Measurements from ENCODE around the gene CALN1. TPM values are rescaled to one million over a fixed set of nuclear protein-coding genes. Genes with fewer than 3 reads are reported as not detected.

The CALN1 gene
- total and polyA plus RNA-seq, 2 of the 8 experiments (the other 6 are each of a cell fraction or from before 2014, with no cell fraction given), result 6.4 to 15.2 TPM

- TF ChIP-seq CTBP2 (IDR thresholded peaks at IDR 0.05; ENCODE audit: borderline replicate concordance, insufficient read depth, insufficient read length, low read length) (no peak), KDM5A (IDR thresholded peaks at IDR 0.05; ENCODE audit: low read length) (no peak)
- POLR2A ChIA-PET (ENCODE audit: partially characterized antibody), result no interaction called here
- H4K20me1 ChIP-seq (replicated peaks in 1 of 2; ENCODE audit: control insufficient read depth in 1 of 2, insufficient read depth in 2 of 2, low read length in 2 of 2), result no peaks in the 10 kb centered on the region
- no peak overlapping the region for H3K56ac ChIP-seq (replicated peaks; ENCODE audit: insufficient read length, low read depth, low read length)
- H3K23ac ChIP-seq (ENCODE audit: insufficient read length), result no peak overlapping the region
- no peaks in the 10 kb centered on the region for H3K79me1 ChIP-seq (ENCODE audit: low read depth, low read length)
- H3K27ac ChIP-seq (ENCODE audit: low read depth, low read length), result no peak overlapping the region
- CTCF ChIA-PET (ENCODE audit: partially characterized antibody), result interaction anchor here (0.6 to 1.2 kb wide), 3 partner anchors 24 to 151 kb away, joined by 3 read pairs; no protein-coding TSS in a partner anchor
- no peak overlapping the region for H3K18ac ChIP-seq (ENCODE audit: extremely low read depth, low read length)
- H2BK12ac ChIP-seq (ENCODE audit: low read depth, low read length), result no peak overlapping the region
- no peaks in the 10 kb centered on the region for H3K23me2 ChIP-seq (ENCODE audit: low read depth, low read length)
- no peak overlapping the region for H2AFZ ChIP-seq (ENCODE audit: low read length)
- no peak overlapping the region for H3K4ac ChIP-seq (replicated peaks; ENCODE audit: insufficient read length, low read depth, low read length)
- H3K9ac ChIP-seq (replicated peaks in 1 of 4; ENCODE audit: extremely low read depth in 1 of 4, low read depth in 3 of 4, low read length in 3 of 4), result no peak overlapping the region
- no peaks in the 10 kb centered on the region for H3K9me3 ChIP-seq (ENCODE audit: insufficient read depth in 2 of 2, low read depth in 1 of 2, low read length in 1 of 2)
- H3K4me2 ChIP-seq (ENCODE audit: insufficient read depth in 1 of 2, low read depth in 2 of 2, low read length in 2 of 2), result no peak overlapping the region
- no peak overlapping the region for H4K8ac ChIP-seq (ENCODE audit: extremely low read depth, insufficient read depth, low read length)
- no peak overlapping the region for H2AK5ac ChIP-seq (ENCODE audit: low read depth, low read length)
- WGBS, 2 experiments (ENCODE audit: extremely low coverage in 1 of 2, insufficient coverage in 1 of 2, insufficient read length in 1 of 2, insufficient replicate concordance in 2 of 2, low coverage in 1 of 2, low lambda C conversion rate in 2 of 2, missing lambda C conversion rate in 1 of 2), result 93% methylated on average over 3 of the region's 3 CpGs; no CpG with 5 or more reads in 1 of the 2 experiments
- FAIRE-seq (no peak), DNase-seq (ENCODE audit: low read depth in 1 of 2, low spot score in 2 of 2) (peak in 1 of 2 experiments; percentile 4)
- H3K27me3 ChIP-seq (replicated peaks in 1 of 4; ENCODE audit: control insufficient read depth in 3 of 4, extremely low read depth in 1 of 4, insufficient read depth in 3 of 4, low read length in 3 of 4), result no peaks in the 10 kb centered on the region
- no peak overlapping the region for H2BK15ac ChIP-seq (ENCODE audit: low read length)
- no peaks in the 10 kb centered on the region for H3K4me1 ChIP-seq (replicated peaks in 1 of 4; ENCODE audit: control insufficient read depth in 3 of 4, insufficient read depth in 4 of 4, low read length in 3 of 4)
- no peak overlapping the region for H4K5ac ChIP-seq (ENCODE audit: insufficient read length, low read depth, low read length)
- no peak overlapping the region for H2BK5ac ChIP-seq (ENCODE audit: low read depth, low read length)
- no peak overlapping the region for H2BK20ac ChIP-seq (ENCODE audit: low read length)
- H4K91ac ChIP-seq (replicated peaks; ENCODE audit: insufficient read length, low read length), result no peak overlapping the region
- H3K79me2 ChIP-seq (ENCODE audit: control insufficient read depth in 1 of 2, insufficient read depth in 2 of 2, low read length in 2 of 2), result no peaks in the 10 kb centered on the region
- H3K36me3 ChIP-seq (ENCODE audit: control insufficient read depth in 2 of 4, insufficient read depth in 4 of 4, low read length in 3 of 4), result no peaks in the 10 kb centered on the region
- H2BK120ac ChIP-seq (replicated peaks; ENCODE audit: low read depth, low read length), result no peak overlapping the region
- no peak overlapping the region for H3K4me3 ChIP-seq (ENCODE audit: extremely low read depth in 1 of 4, insufficient read depth in 2 of 4, low read depth in 3 of 4, low read length in 4 of 4)
- no peak overlapping the region for H3K14ac ChIP-seq (ENCODE audit: insufficient read length)
These were observed 352.2 kb downstream of the CALN1 start for GRCh38 chr7:72059925-72060324.

All from H1 (cell line).